ENCODE results near the gene ZNF750. TPM values are rescaled to one million over a fixed set of nuclear protein-coding genes. Genes with fewer than 3 reads are reported as not detected.

ZNF750 gene
- polyA plus RNA-seq (2012; ENCODE audit: low read depth, missing spikeins): 0.04 TPM

DNA sequence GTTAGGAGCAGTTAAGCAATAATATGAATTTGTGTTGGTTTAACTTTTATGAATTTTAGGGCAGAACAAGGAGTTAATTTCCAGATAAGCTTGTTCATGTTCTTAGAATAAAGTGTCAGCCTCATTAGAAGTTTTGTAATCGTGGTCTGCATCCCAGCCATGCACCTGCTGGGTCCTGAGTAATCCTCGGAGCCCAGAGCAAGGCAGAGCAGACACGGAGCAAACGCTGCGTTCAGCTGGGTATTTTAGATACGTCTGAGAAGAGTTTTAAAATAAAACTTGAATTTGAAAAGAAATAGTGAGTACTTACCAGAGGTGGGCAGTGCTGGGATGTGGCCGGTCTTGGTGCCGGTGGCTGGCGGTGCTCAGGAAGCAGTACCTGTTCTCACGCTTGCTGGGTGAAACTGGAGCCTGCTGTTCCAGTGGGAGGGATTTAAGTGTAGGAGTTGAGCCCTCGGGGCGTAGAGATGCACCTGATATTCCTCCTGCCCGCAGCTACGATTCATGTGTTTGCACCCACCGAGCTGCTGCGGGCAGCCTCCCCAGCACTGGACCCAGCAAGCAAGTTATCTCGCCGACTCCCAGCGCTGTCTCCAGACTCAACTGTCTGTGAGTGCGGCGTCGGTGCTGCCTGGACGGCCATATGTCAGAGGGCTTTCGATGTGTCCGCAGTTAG lies at the start of gene ZNF750:
Gene ZNF750 (minus strand): TSS at position 406 of the 676 bp plus-strand sequence. CDS start 7,568 bp downstream, outside the sequence.
- DNase-seq (ENCODE audit: insufficient read length, low spot score): no peak
- FAIRE-seq: no peak
- TF ChIP-seq POU2F2 (IDR thresholded peaks at IDR 0.05; ENCODE audit: low read depth, low read length) (no peak), POLR2AphosphoS5 (IDR thresholded peaks at IDR 0.05; ENCODE audit: low read depth, low read length) (no peak), SPI1 (IDR thresholded peaks at IDR 0.05; ENCODE audit: low read depth, low read length) (no peak), TAF1 (IDR thresholded peaks at IDR 0.05; ENCODE audit: low read depth, low read length) (no peak), PAX5 (IDR thresholded peaks at IDR 0.05; ENCODE audit: insufficient read depth, low read length, severe bottlenecking) (no peak), POLR2A (IDR thresholded peaks at IDR 0.05; ENCODE audit: low read depth, low read length) (no peak)

DNA sequence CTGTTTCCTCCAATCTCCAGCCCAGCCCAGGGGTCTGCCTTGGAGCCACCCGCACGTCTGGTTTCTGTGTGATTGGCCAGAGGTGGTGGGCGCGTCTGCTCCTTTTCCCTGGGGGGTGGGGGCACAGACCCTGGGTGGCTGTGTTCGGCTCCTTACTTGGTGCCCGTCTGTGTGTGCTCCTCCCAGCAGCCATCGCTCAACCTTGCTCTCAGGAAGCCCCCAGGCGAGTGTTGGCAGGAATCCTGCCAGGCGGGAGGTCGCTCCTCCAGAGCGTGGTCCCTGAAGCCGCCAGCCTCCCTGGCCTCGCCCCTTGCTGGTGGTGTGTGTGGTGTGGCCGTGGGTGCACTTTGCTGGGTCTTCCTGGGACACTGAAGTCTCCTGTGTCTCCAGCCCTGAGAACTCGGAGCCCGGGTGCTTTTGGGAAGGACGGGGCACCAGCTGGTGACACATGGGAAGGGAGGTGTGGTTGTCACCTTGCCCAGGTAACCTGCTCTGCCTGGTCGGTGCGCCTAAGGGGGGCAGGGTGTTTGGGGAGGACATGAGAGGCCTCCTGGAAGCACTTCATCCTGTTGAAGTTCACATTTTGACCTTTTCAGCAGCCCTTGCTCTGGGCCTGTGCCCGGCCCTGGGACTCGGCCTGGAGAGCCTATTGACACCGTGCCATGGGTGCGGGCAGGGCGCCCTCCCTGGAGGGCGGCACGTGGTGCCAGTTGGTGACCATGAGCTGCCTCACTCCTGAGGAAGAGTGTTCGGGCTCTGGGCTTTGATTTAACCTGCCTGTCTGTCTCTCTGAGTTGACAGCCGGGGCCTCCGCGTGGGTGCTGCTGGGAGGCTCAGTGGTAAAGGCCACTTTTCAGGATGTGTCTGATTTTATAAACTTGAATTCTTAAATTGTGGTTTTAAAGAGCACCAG lies 49.0 kb upstream of the ZNF750 start:
- DNase-seq (ENCODE audit: insufficient read length, low spot score) (no peak), FAIRE-seq (no peak)
- TF ChIP-seq PAX5 (IDR thresholded peaks at IDR 0.05; ENCODE audit: insufficient read depth, low read length, severe bottlenecking) (no peak), POU2F2 (IDR thresholded peaks at IDR 0.05; ENCODE audit: low read depth, low read length) (no peak), POLR2A (IDR thresholded peaks at IDR 0.05; ENCODE audit: low read depth, low read length) (no peak), POLR2AphosphoS5 (IDR thresholded peaks at IDR 0.05; ENCODE audit: low read depth, low read length) (no peak), TAF1 (IDR thresholded peaks at IDR 0.05; ENCODE audit: low read depth, low read length) (no peak), SPI1 (IDR thresholded peaks at IDR 0.05; ENCODE audit: low read depth, low read length) (no peak)

DNA sequence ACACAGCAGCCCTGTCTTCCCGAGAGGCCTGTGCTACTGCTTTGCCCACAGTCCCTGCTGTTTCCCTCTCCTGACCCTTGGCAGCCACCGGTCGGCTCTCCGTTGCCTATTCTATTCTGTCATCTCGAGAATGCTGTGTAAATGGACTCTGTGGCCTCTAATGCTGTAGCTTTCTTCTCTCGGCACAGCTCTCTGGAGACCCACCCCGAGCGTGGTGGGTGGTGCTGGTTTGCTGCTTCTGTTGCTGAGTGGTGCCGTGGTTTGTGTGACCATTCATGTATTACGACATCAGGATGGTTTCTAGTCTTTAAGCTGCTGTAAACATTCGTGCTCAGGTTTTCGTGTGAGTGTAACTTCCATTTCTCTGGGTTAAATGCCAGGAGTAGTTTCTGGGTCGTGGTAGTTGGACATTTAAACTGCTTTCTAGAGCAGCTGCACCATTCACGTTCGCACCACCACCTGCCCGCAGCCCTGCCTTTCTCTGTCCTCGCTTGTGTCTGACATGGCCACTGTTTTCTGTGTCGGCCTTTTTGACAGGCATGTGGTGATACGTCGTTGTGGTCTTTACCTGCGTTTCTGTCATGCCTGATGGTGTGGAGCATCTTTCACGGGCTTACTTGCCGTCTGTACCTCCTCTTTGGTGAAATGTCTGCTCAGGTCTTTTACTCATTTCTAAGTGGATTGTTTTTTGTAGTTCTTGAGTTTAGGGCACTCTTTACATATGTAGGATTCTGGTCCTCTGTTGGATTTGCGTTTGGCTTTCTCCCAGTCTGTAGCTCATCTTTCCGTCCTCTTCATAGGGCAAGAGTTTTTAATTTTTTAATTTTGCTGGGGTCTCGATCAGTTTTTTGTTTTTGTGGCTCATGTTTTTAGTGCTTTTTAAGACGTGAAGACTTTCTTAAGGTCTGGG lies 47.7 kb upstream of the ZNF750 start:
- DNase-seq (ENCODE audit: insufficient read length, low spot score) (no peak), FAIRE-seq (no peak)
- TF ChIP-seq SPI1 (IDR thresholded peaks at IDR 0.05; ENCODE audit: low read depth, low read length): no peak
- no peak for TF ChIP-seq POLR2AphosphoS5 (IDR thresholded peaks at IDR 0.05; ENCODE audit: low read depth, low read length)
- no peak for TF ChIP-seq TAF1 (IDR thresholded peaks at IDR 0.05; ENCODE audit: low read depth, low read length)
- TF ChIP-seq PAX5 (IDR thresholded peaks at IDR 0.05; ENCODE audit: insufficient read depth, low read length, severe bottlenecking): no peak
- TF ChIP-seq POU2F2 (IDR thresholded peaks at IDR 0.05; ENCODE audit: low read depth, low read length): no peak
- TF ChIP-seq POLR2A (IDR thresholded peaks at IDR 0.05; ENCODE audit: low read depth, low read length): no peak

DNA sequence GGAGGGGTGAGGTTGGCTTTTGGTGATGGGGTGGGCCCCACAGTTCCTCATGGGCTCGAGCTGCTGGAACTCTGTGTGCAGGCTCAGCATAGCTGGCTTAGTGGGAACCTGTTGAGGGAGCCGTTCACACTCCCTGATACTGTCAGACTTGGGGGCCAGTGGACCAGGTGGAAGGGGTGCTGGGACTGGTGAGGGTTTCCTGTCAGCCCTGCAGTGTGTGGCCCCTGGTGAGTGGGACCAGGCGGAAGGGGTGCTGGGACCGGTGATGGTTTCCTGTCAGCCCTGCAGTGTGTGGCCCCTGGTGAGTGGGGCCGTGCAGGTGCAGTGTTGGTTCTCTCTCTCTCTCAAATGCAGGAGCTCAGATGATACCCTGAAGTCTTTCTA lies 45.1 kb upstream of the ZNF750 start:
- TF ChIP-seq POU2F2 (IDR thresholded peaks at IDR 0.05; ENCODE audit: low read depth, low read length): no peak
- TF ChIP-seq PAX5 (IDR thresholded peaks at IDR 0.05; ENCODE audit: insufficient read depth, low read length, severe bottlenecking): no peak
- no peak for TF ChIP-seq POLR2AphosphoS5 (IDR thresholded peaks at IDR 0.05; ENCODE audit: low read depth, low read length)
- DNase-seq (ENCODE audit: insufficient read length, low spot score): peak; percentile 54
- peak; percentile 88 for FAIRE-seq

DNA sequence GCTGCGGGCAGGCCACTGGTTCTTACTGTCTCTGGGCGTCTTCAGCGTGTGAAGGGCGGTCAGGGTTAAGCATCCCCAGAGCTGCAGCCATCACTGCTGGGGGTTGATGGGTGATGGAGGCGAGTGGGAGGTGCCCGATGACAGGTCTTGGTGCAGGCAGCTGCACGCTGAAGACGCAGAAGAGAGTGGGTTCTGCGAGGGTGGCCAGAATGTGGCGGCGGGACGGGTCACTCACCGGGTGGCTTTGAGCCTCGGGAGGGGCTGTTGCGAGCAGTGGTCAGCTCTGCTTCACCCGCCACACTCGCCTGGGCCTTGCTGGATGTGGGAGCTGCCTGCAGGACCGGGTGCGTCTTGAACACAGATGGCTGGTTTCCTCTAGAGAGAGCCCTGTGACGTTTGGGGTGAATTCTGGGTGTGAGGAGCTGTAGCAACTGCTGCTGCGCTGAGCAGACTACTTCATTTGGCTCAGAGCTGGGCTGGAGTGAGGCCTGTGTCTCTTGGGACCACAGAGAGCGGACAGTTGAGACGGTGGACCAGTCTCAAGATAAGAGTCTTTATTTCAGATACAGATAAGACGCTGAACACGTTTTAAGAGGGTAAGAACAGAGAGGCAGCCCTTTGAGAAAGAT lies 44.6 kb upstream of the ZNF750 start:
- DNase-seq (ENCODE audit: insufficient read length, low spot score): no peak
- TF ChIP-seq PAX5 (IDR thresholded peaks at IDR 0.05; ENCODE audit: insufficient read depth, low read length, severe bottlenecking): no peak
- no peak for TF ChIP-seq POLR2AphosphoS5 (IDR thresholded peaks at IDR 0.05; ENCODE audit: low read depth, low read length)
- no peak for TF ChIP-seq TAF1 (IDR thresholded peaks at IDR 0.05; ENCODE audit: low read depth, low read length)
- no peak for TF ChIP-seq SPI1 (IDR thresholded peaks at IDR 0.05; ENCODE audit: low read depth, low read length)
- TF ChIP-seq POLR2A (IDR thresholded peaks at IDR 0.05; ENCODE audit: low read depth, low read length): no peak
- TF ChIP-seq POU2F2 (IDR thresholded peaks at IDR 0.05; ENCODE audit: low read depth, low read length): no peak
- FAIRE-seq: no peak

DNA sequence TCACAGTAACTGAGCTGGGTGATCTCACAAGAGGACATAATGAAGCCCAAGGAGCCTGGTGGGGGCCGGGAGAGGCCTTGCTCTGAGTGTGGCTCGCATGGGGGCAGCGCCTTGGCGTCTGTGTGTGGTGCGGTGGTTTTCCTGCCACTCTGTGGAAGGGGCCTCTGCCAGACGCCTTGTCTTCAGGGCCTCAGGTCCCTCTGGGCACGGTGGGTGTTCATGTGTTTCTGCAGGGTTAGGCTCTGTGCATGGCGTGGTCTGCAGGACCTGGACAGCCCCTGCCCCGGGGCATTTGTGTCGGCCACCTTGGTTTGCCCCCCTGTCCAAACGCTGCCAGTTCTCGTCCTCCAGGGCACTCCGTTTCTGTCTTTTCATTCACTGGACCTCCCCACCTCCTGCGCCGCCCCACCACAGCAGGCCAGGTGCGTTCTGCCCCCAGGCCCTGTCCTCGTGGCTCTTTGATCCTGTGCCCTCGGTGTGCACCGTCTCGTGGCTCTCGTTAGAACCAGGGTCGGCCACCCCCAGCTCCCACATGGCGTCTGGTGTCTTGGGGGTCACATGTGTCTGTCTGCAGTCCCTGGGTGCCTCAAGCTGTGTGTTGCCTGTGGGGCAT lies 43.7 kb upstream of the ZNF750 start:
- DNase-seq (ENCODE audit: insufficient read length, low spot score) (no peak), FAIRE-seq (no peak)
- no peak for TF ChIP-seq SPI1 (IDR thresholded peaks at IDR 0.05; ENCODE audit: low read depth, low read length)
- no peak for TF ChIP-seq POU2F2 (IDR thresholded peaks at IDR 0.05; ENCODE audit: low read depth, low read length)
- no peak for TF ChIP-seq POLR2AphosphoS5 (IDR thresholded peaks at IDR 0.05; ENCODE audit: low read depth, low read length)
- no peak for TF ChIP-seq TAF1 (IDR thresholded peaks at IDR 0.05; ENCODE audit: low read depth, low read length)
- TF ChIP-seq PAX5 (IDR thresholded peaks at IDR 0.05; ENCODE audit: insufficient read depth, low read length, severe bottlenecking): no peak
- TF ChIP-seq POLR2A (IDR thresholded peaks at IDR 0.05; ENCODE audit: low read depth, low read length): no peak

DNA sequence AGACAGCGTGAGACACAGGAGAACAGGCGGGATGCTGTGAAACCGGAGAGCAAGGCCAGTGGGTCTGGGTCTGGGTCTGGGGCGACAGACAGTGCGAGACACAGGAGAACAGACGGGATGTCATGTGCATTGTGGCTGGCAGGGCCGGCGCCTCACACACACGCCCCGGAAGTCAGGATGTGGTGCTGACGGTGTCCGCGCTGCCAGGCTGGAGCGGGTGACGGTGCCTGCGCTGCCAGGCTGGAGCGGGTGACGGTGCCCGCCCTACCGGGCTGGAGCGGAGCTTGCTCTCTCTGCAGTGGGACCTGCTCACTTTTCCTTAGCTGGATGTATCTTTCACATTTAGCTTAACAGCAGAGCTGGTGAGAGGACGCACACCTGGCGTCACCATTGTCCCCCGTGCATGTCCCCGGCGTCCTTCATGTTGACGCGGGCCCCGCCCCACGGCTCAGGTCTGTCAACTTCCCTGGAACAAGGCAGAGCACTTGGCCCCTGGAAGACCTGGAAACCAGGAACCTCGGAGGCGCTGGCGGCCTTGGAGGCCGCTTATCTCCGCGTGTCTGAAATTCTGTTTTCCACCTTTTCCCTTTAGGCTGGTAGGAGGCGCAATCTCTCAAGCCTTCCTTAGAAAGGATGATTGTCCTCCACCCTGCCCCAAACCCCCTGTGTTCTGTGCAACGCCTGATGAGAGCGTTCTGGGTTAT lies 43.0 kb upstream of the ZNF750 start:
- DNase-seq (ENCODE audit: insufficient read length, low spot score) (no peak), FAIRE-seq (no peak)
- no peak for TF ChIP-seq TAF1 (IDR thresholded peaks at IDR 0.05; ENCODE audit: low read depth, low read length)
- TF ChIP-seq POLR2A (IDR thresholded peaks at IDR 0.05; ENCODE audit: low read depth, low read length): no peak
- no peak for TF ChIP-seq POU2F2 (IDR thresholded peaks at IDR 0.05; ENCODE audit: low read depth, low read length)
- TF ChIP-seq POLR2AphosphoS5 (IDR thresholded peaks at IDR 0.05; ENCODE audit: low read depth, low read length): no peak
- TF ChIP-seq SPI1 (IDR thresholded peaks at IDR 0.05; ENCODE audit: low read depth, low read length): no peak
- no peak for TF ChIP-seq PAX5 (IDR thresholded peaks at IDR 0.05; ENCODE audit: insufficient read depth, low read length, severe bottlenecking)

All from GM12891 (cell line).